Measurements from ENCODE around the gene ESF1. TPM values are rescaled to one million over a fixed set of nuclear protein-coding genes. Genes with fewer than 3 reads are reported as not detected.

The ESF1 gene
- total RNA-seq, 1 experiment from 2014 or later = 21.2 TPM

GRCh38 chr20:13723011-13723410 is 61.7 kb downstream of the ESF1 start:
- POLR2A ChIA-PET = no interaction called here
- TF ChIP-seq CTCF (IDR thresholded peaks at IDR 0.05; ENCODE audit: unreplicated experiment) = no peak
- no peak overlapping the region for H3K27ac Mint-ChIP-seq (ENCODE audit: low read depth, unreplicated experiment)
- BruUV-seq (replicated peaks) = no TSS peak
- H3K27me3 Mint-ChIP-seq (ENCODE audit: insufficient read depth, unreplicated experiment) = no peaks in the 10 kb centered on the region
- DNase-seq (ENCODE audit: unreplicated experiment) = no peak
- H3K36me3 Mint-ChIP-seq (ENCODE audit: insufficient read depth, unreplicated experiment) = peaks cover 11% of the 10 kb centered on the region
- no peak overlapping the region for H3K4me3 Mint-ChIP-seq (ENCODE audit: unreplicated experiment)
- H3K4me1 Mint-ChIP-seq (ENCODE audit: insufficient read depth, unreplicated experiment) = no peaks in the 10 kb centered on the region
- intact Hi-C loops (cut with micrococcal nuclease) = no loop called here
- CTCF ChIA-PET = no interaction called here
- no peaks in the 10 kb centered on the region for H3K9me3 Mint-ChIP-seq (ENCODE audit: unreplicated experiment)

GRCh38 chr20:13718171-13718570 is 66.5 kb downstream of the ESF1 start:
- H3K27ac Mint-ChIP-seq (ENCODE audit: low read depth, unreplicated experiment) = no peak overlapping the region
- intact Hi-C loops (cut with micrococcal nuclease) = no loop called here
- no TSS peak for BruUV-seq (replicated peaks)
- no peaks in the 10 kb centered on the region for H3K4me1 Mint-ChIP-seq (ENCODE audit: insufficient read depth, unreplicated experiment)
- TF ChIP-seq CTCF (IDR thresholded peaks at IDR 0.05; ENCODE audit: unreplicated experiment) = no peak
- ChIA-PET POLR2A (interaction anchor here (0.6 kb wide), 2 partner anchors 161 to 709 kb away, joined by 3 to 4 read pairs; partner anchors contain the start of gene SPTLC3), CTCF (no interaction called here)
- H3K4me3 Mint-ChIP-seq (ENCODE audit: unreplicated experiment) = no peak overlapping the region
- H3K27me3 Mint-ChIP-seq (ENCODE audit: insufficient read depth, unreplicated experiment) = no peaks in the 10 kb centered on the region
- H3K36me3 Mint-ChIP-seq (ENCODE audit: insufficient read depth, unreplicated experiment) = peaks cover 58% of the 10 kb centered on the region
- DNase-seq (ENCODE audit: unreplicated experiment) = no peak
- H3K9me3 Mint-ChIP-seq (ENCODE audit: unreplicated experiment) = no peaks in the 10 kb centered on the region

- no peak overlapping the region for H3K27ac Mint-ChIP-seq (ENCODE audit: low read depth, unreplicated experiment)
- BruUV-seq (replicated peaks) = no TSS peak
- no peaks in the 10 kb centered on the region for H3K9me3 Mint-ChIP-seq (ENCODE audit: unreplicated experiment)
- ChIA-PET CTCF (no interaction called here), POLR2A (interaction anchor here (0.6 kb wide), 1 partner anchor 161 kb away, joined by 4 read pairs; no protein-coding TSS in a partner anchor)
- H3K27me3 Mint-ChIP-seq (ENCODE audit: insufficient read depth, unreplicated experiment) = no peaks in the 10 kb centered on the region
- no peaks in the 10 kb centered on the region for H3K4me1 Mint-ChIP-seq (ENCODE audit: insufficient read depth, unreplicated experiment)
- peak; percentile 1 for DNase-seq (ENCODE audit: unreplicated experiment)
- TF ChIP-seq CTCF (IDR thresholded peaks at IDR 0.05; ENCODE audit: unreplicated experiment) = no peak
- peaks cover 63% of the 10 kb centered on the region for H3K36me3 Mint-ChIP-seq (ENCODE audit: insufficient read depth, unreplicated experiment)
- no peak overlapping the region for H3K4me3 Mint-ChIP-seq (ENCODE audit: unreplicated experiment)
- intact Hi-C loops (cut with micrococcal nuclease) = no loop called here
Measured at GRCh38 chr20:13717631-13718044, 67.1 kb downstream of the ESF1 start.

- POLR2A ChIA-PET = interaction anchor here (0.7 to 1.0 kb wide), 2 partner anchors 63 to 69 kb away, joined by 3 read pairs; partner anchors contain the start of gene ESF1
- BruUV-seq (replicated peaks) = no TSS peak
- Mint-ChIP-seq H3K27me3 (ENCODE audit: insufficient read depth, unreplicated experiment) (no peaks in the 10 kb centered on the region), H3K9me3 (ENCODE audit: unreplicated experiment) (no peaks in the 10 kb centered on the region), H3K27ac (ENCODE audit: low read depth, unreplicated experiment) (no peak overlapping the region), H3K4me1 (ENCODE audit: insufficient read depth, unreplicated experiment) (no peaks in the 10 kb centered on the region), H3K36me3 (ENCODE audit: insufficient read depth, unreplicated experiment) (peaks cover 68% of the 10 kb centered on the region), H3K4me3 (ENCODE audit: unreplicated experiment) (no peak overlapping the region)
- CTCF ChIA-PET = interaction anchor here (0.6 to 0.9 kb wide), 2 partner anchors 56 to 657 kb away, joined by 3 read pairs; no protein-coding TSS in a partner anchor
- no peak for DNase-seq (ENCODE audit: unreplicated experiment)
- intact Hi-C loops (cut with micrococcal nuclease) = no loop called here
- no peak for TF ChIP-seq CTCF (IDR thresholded peaks at IDR 0.05; ENCODE audit: unreplicated experiment)
Measured at GRCh38 chr20:13715171-13715570, 69.5 kb downstream of the ESF1 start.
